Measurements from ENCODE around the gene DIP2B. TPM values are rescaled to one million over a fixed set of nuclear protein-coding genes. Genes with fewer than 3 reads are reported as not detected.

The DIP2B gene
- total RNA-seq, 1 experiment from 2014 or later, result 20.0 TPM

DNA sequence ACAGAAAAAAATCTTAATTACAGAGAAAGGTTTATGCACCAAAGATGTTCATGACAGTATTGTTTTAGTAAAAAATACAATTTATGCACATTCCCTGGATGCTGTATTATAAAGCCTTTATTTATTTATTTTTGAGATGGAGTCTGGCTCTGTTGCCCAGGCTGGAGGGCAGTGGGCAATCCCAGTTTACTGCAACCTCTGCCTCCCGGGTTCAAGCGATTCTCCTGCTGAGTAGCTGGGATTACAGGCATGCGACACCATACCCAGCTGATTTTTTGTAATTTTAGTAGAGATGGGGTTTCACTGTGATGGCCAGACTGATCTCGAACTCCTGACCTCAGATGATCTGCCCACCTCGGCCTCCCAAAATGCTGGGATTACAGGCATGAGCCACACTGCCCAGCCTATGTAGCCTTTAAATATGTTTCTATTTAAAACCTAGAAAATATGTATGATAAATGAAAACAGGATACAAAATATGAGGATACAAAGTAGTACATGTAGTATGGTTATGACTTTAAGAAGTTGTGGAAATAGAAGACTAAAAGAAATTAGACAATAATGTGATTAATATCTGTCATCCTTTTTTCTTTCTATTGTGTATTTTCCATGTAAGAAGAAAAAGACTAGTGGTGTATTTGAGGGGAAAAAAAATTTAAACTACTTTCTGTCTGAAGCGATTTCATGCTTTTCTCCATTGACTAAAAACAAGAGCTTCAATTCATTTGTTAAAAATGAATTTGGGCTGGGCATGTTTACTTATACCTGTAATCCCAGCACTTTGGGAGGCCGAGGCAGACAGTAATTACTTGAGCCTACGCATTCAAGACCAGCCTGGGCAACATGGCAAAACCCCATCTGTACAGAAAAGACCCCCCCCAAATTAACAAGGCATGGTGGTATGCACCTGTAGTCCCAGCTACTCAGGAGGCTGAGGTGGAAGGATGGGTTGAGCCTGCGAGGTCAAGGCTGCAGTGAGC is 272.3 kb downstream of the DIP2B start:
- H4K8ac ChIP-seq (replicated peaks; ENCODE audit: insufficient read length, low read depth, low read length), result no peak overlapping the region
- H3K23ac ChIP-seq (ENCODE audit: insufficient read length, low read depth, low read length), result no peak overlapping the region
- H2BK12ac ChIP-seq (ENCODE audit: insufficient read length, low read depth, low read length), result no peak overlapping the region
- H3K14ac ChIP-seq (ENCODE audit: insufficient read depth, low read length), result no peak overlapping the region
- no peak overlapping the region for H3T11ph ChIP-seq (ENCODE audit: low read length)
- Mint-ChIP-seq H3K9me3 (peaks cover 0 to 4% of the 10 kb centered on the region in 2 experiments; a peak in 2 of 5 replicates), H3K4me3 (no peak overlapping the region), H3K36me3 (ENCODE audit: insufficient read depth in 1 of 3, low read depth in 3 of 3) (peaks cover 12 to 30% (median 29%) of the 10 kb centered on the region in 3 experiments), H3K27ac (no peak overlapping the region), H3K4me1 (no peaks in the 10 kb centered on the region), H3K27me3 (ENCODE audit: low read depth) (no peaks in the 10 kb centered on the region)
- peaks cover 3% of the 10 kb centered on the region for H3K79me1 ChIP-seq (ENCODE audit: insufficient read depth, low read depth, low read length, poor library complexity, severe bottlenecking)
- no peak overlapping the region for H2BK5ac ChIP-seq (ENCODE audit: insufficient read length, low read length)
- no peak overlapping the region for H2AFZ ChIP-seq (ENCODE audit: low read length)
- no peak overlapping the region for H3K27ac ChIP-seq (ENCODE audit: insufficient read length, low read depth, low read length)
- H3K4me2 ChIP-seq (ENCODE audit: insufficient read depth, insufficient read length, low read length), result no peak overlapping the region
- H3K23me2 ChIP-seq (ENCODE audit: insufficient read length, low read depth, low read length, poor library complexity, severe bottlenecking), result no peaks in the 10 kb centered on the region
- no peak overlapping the region for H3K9ac ChIP-seq (ENCODE audit: extremely low read depth, insufficient read length, low read length)
- H3K4ac ChIP-seq (ENCODE audit: low read depth, low read length), result no peak overlapping the region
- H2AK5ac ChIP-seq (ENCODE audit: insufficient read length, low read length), result no peak overlapping the region
- H3K27me3 ChIP-seq (ENCODE audit: insufficient read depth, low read length), result no peaks in the 10 kb centered on the region
- no peak overlapping the region for H3K18ac ChIP-seq (ENCODE audit: insufficient read length, low read depth, low read length)
- TF ChIP-seq, protein P1, sequence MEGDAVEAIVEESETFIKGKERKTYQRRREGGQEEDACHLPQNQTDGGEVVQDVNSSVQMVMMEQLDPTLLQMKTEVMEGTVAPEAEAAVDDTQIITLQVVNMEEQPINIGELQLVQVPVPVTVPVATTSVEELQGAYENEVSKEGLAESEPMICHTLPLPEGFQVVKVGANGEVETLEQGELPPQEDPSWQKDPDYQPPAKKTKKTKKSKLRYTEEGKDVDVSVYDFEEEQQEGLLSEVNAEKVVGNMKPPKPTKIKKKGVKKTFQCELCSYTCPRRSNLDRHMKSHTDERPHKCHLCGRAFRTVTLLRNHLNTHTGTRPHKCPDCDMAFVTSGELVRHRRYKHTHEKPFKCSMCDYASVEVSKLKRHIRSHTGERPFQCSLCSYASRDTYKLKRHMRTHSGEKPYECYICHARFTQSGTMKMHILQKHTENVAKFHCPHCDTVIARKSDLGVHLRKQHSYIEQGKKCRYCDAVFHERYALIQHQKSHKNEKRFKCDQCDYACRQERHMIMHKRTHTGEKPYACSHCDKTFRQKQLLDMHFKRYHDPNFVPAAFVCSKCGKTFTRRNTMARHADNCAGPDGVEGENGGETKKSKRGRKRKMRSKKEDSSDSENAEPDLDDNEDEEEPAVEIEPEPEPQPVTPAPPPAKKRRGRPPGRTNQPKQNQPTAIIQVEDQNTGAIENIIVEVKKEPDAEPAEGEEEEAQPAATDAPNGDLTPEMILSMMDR (conservative IDR thresholded peaks at IDR 0.05), result no peak
- H4K91ac ChIP-seq (ENCODE audit: insufficient read length, low read depth, low read length), result no peak overlapping the region
- H4K5ac ChIP-seq (ENCODE audit: insufficient read length, low read depth, low read length), result no peak overlapping the region
- no peak overlapping the region for H2BK120ac ChIP-seq (ENCODE audit: low read depth, low read length, poor library complexity, severe bottlenecking)
- no CpG with 5 or more reads among the region's 9 CpGs for WGBS (ENCODE audit: extremely low coverage, insufficient read length, low lambda C conversion rate)
- H2BK20ac ChIP-seq (ENCODE audit: low read depth, low read length, poor library complexity, severe bottlenecking), result no peak overlapping the region
- H3K4me1 ChIP-seq (ENCODE audit: insufficient read depth, low read length), result no peaks in the 10 kb centered on the region
- no peak for DNase-seq
- H2BK15ac ChIP-seq (ENCODE audit: low read depth, low read length), result no peak overlapping the region
- H3K9me3 ChIP-seq (ENCODE audit: control insufficient read depth, low read depth, low read length), result no peaks in the 10 kb centered on the region
- H4K20me1 ChIP-seq (ENCODE audit: control insufficient read depth, insufficient read depth, insufficient read length), result no peaks in the 10 kb centered on the region
- peaks cover 5% of the 10 kb centered on the region; the same call in 1 of the 2 replicates for H3K79me2 ChIP-seq (ENCODE audit: insufficient read depth, low read length)
- H3K56ac ChIP-seq (ENCODE audit: insufficient read length, low read depth, low read length), result no peak overlapping the region

Measured in H9 (cell line).